Measurements from ENCODE around the gene MMP15. TPM values are rescaled to one million over a fixed set of nuclear protein-coding genes. Genes with fewer than 3 reads are reported as not detected.

Gene MMP15
- polyA plus RNA-seq, 1 of the 3 experiments (the other 2 are of a cell fraction) = 3.1 TPM

DNA sequence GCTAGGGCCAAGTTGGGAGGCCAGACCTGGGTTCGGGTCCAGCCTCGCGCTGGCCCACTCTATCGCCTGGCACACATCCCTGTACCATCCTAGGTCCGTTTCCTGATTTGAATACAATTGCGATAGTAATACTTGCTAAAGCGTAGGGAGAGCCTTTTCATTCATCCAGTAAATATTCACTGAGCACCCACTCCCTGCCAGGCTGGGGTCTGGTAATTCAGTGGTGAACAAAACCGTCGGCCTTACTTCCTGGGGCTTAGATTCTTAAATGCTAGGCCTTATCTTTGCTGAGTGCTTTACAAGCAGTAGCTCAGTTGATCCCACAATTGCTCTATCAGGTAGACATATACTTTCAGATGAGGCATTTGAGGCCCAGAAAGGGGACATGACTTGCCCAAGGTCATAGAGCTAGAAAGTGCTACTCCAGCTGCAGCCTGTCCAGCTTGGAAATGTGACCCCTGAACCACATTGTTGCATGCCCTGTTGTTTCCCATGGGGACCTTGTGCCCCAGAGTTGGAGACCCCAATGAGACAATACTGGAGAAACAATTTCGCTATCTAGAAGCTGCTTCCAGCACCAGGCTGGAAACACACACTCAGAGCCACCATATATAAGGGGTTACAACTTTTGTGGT, 23.7 kb upstream of the MMP15 start (continued):
- TF ChIP-seq, protein P1, sequence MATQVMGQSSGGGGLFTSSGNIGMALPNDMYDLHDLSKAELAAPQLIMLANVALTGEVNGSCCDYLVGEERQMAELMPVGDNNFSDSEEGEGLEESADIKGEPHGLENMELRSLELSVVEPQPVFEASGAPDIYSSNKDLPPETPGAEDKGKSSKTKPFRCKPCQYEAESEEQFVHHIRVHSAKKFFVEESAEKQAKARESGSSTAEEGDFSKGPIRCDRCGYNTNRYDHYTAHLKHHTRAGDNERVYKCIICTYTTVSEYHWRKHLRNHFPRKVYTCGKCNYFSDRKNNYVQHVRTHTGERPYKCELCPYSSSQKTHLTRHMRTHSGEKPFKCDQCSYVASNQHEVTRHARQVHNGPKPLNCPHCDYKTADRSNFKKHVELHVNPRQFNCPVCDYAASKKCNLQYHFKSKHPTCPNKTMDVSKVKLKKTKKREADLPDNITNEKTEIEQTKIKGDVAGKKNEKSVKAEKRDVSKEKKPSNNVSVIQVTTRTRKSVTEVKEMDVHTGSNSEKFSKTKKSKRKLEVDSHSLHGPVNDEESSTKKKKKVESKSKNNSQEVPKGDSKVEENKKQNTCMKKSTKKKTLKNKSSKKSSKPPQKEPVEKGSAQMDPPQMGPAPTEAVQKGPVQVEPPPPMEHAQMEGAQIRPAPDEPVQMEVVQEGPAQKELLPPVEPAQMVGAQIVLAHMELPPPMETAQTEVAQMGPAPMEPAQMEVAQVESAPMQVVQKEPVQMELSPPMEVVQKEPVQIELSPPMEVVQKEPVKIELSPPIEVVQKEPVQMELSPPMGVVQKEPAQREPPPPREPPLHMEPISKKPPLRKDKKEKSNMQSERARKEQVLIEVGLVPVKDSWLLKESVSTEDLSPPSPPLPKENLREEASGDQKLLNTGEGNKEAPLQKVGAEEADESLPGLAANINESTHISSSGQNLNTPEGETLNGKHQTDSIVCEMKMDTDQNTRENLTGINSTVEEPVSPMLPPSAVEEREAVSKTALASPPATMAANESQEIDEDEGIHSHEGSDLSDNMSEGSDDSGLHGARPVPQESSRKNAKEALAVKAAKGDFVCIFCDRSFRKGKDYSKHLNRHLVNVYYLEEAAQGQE (IDR thresholded peaks at IDR 0.05; ENCODE audit: low read depth, low read length) = no peak
- TF ChIP-seq TEAD4 (IDR thresholded peaks at IDR 0.05; ENCODE audit: borderline replicate concordance, insufficient read depth) (no peak), YY1 (IDR thresholded peaks at IDR 0.05; ENCODE audit: low read depth) (no peak), TCF12 (IDR thresholded peaks at IDR 0.05) (no peak)
- TF ChIP-seq, protein P2, sequence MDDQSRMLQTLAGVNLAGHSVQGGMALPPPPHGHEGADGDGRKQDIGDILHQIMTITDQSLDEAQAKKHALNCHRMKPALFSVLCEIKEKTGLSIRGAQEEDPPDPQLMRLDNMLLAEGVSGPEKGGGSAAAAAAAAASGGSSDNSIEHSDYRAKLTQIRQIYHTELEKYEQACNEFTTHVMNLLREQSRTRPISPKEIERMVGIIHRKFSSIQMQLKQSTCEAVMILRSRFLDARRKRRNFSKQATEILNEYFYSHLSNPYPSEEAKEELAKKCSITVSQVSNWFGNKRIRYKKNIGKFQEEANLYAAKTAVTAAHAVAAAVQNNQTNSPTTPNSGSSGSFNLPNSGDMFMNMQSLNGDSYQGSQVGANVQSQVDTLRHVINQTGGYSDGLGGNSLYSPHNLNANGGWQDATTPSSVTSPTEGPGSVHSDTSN (IDR thresholded peaks at IDR 0.05) = no peak

DNA sequence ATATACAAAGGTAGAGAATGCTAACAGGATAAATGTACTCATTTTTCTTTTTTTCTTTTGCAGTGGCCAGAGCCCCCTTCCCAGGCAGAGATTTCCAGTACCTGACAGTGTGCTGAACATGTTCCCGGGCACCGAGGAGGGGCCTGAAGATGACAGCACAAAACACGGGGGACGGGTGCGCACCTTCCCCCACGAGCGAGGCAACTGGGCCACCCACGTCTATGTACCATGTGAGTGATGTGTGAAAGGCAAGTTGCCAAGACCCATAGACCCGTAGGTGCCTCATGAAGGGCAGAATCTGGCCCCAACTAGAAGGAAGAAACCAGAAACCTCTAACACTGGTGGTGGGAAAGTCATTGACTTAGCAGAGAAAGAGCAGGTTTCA, 23.1 kb upstream of the MMP15 start:
- no peak overlapping the region for H3K27ac ChIP-seq (ENCODE audit: low read depth in 2 of 2, low read length in 1 of 2)
- H3K36me3 ChIP-seq (replicated peaks in 1 of 2; ENCODE audit: control insufficient read depth in 1 of 2, insufficient read depth in 2 of 2, low read length in 1 of 2) = peaks cover 7 to 20% of the 10 kb centered on the region in 2 experiments
- ChIA-PET POLR2A (interaction anchor here (1.0 kb wide), 1 partner anchor 127 kb away, joined by 4 read pairs; the partner anchor contains the start of gene CFAP20), CTCF (interaction anchor here (0.8 to 6.2 kb wide), 8 partner anchors 11 to 485 kb away, joined by 3 to 71 read pairs (median 6); partner anchors contain the start of gene CFAP20)
- no peaks in the 10 kb centered on the region for H3K27me3 ChIP-seq (ENCODE audit: insufficient read depth)
- H3K9me3 ChIP-seq = no peaks in the 10 kb centered on the region
- H3K4me2 ChIP-seq = peak overlapping the region; percentile 100
- H2AFZ ChIP-seq (ENCODE audit: low read depth) = no peak overlapping the region
- 87% methylated on average over 9 of the region's 9 CpGs for WGBS (ENCODE audit: low lambda C conversion rate)
- no peak overlapping the region for H3K9ac ChIP-seq
- TF ChIP-seq RFX5 (IDR thresholded peaks at IDR 0.05; ENCODE audit: low read length) = no peak
- TF ChIP-seq, protein P3, sequence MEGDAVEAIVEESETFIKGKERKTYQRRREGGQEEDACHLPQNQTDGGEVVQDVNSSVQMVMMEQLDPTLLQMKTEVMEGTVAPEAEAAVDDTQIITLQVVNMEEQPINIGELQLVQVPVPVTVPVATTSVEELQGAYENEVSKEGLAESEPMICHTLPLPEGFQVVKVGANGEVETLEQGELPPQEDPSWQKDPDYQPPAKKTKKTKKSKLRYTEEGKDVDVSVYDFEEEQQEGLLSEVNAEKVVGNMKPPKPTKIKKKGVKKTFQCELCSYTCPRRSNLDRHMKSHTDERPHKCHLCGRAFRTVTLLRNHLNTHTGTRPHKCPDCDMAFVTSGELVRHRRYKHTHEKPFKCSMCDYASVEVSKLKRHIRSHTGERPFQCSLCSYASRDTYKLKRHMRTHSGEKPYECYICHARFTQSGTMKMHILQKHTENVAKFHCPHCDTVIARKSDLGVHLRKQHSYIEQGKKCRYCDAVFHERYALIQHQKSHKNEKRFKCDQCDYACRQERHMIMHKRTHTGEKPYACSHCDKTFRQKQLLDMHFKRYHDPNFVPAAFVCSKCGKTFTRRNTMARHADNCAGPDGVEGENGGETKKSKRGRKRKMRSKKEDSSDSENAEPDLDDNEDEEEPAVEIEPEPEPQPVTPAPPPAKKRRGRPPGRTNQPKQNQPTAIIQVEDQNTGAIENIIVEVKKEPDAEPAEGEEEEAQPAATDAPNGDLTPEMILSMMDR (IDR thresholded peaks at IDR 0.05) = no peak
- TF ChIP-seq GATA2 (CRISPR knock-in tag; IDR thresholded peaks at IDR 0.05) = no peak
- TF ChIP-seq, protein P4, sequence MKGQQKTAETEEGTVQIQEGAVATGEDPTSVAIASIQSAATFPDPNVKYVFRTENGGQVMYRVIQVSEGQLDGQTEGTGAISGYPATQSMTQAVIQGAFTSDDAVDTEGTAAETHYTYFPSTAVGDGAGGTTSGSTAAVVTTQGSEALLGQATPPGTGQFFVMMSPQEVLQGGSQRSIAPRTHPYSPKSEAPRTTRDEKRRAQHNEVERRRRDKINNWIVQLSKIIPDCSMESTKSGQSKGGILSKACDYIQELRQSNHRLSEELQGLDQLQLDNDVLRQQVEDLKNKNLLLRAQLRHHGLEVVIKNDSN (IDR thresholded peaks at IDR 0.05; ENCODE audit: borderline replicate concordance, low read depth) = no peak
- TF ChIP-seq ELF1 (IDR thresholded peaks at IDR 0.05) = no peak
- no peaks in the 10 kb centered on the region for H3K9me2 ChIP-seq
- peaks cover 4% of the 10 kb centered on the region for H3F3A ChIP-seq (replicated peaks; ENCODE audit: insufficient read depth)
- 0 out of 2 replicates have a peak, but pooled peaks cover 6% of the 10 kb centered on the region for H4K20me1 ChIP-seq (ENCODE audit: insufficient read depth)
- peaks cover 39% of the 10 kb centered on the region for H3K79me2 ChIP-seq (ENCODE audit: insufficient read depth)
- DNase-seq = no peak
- H3K4me3 ChIP-seq (ENCODE audit: low read depth in 2 of 2, low read length in 1 of 2) = no peak overlapping the region
- peaks cover 0 to 18% of the 10 kb centered on the region in 2 experiments; a peak in 2 of 4 replicates for H3K4me1 ChIP-seq (ENCODE audit: control insufficient read depth in 1 of 2, insufficient read depth in 2 of 2, low read depth in 1 of 2, low read length in 1 of 2)
